GM21529 (cell line): ENCODE results near the gene GNAT3.

ENCODE experiments used
- ATAC-seq: cut with Tn5 transposase; IDR thresholded peaks from one replicate; pipeline ENCODE4 v1.9.1; 2021; ENCODE audit not compliant: unreplicated experiment

Gene GNAT3

DNA sequence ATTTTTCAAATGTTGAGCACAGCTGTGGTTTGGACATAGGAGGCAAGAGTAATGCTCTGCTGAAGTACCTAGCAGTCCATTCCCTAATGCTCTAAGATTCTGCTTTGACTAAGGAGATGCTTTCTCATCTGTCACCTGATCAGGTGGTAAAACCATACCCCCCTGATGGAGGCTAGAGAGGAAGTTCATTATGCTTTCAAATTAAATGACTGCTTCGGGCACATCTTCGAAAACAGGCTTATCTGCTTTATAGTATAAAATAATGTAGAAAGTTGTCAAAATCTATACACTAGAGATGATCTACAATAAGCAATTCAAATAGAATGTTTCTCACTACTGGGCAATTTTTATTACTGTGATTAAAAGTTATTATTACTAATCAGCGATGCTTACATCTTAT, at the start of gene GNAT3:
GNAT3 (minus strand) TSS at position 101 of the 400 bp plus-strand sequence. CDS start 138 bp downstream, outside the sequence.
- ATAC-seq = no peak

DNA sequence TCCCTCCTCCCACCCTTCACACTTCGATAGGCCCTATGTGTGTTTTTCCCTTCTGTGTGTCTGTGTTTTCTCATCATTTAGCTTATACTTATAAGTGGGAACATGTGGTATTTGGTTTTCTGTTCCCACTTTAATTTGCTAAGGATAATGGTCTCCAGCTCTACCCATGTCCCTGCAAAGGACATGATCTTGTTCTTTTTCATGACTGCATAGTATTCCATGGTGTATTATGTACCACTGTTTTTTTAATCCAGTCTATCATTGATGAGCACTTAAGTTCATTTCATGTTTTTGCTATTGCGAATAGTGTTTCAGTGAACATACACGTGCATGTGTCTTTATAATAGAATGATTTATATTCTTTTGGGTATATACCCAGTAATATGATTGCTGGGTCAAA, 46.3 kb upstream of the GNAT3 start:
- no peak for ATAC-seq

- ATAC-seq = no peak
These were observed 40.3 kb upstream of the GNAT3 start for GRCh38 chr7:80552031-80552694.

DNA sequence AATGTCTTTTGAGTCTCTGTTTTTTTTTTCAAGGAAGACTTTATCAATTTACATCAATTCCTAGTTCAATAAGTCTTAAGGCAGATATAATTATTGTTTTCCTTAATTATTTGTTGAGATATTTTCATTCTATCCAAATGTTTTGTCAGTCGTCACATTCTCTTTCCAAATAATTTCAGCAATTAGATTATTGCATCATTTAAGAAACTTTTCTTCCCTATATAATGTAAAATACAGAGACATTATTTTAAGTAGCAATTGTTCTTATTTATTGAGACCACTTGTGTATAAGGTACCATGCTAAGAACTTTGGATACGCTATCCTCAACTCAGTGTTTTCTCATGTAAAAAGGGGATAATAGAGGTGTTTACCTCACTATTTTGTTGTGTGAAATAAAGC, 38.1 kb upstream of the GNAT3 start:
- ATAC-seq = no peak

GRCh38 chr7:80548840-80549530, 37.1 kb upstream of the GNAT3 start:
- ATAC-seq = no peak

GRCh38 chr7:80542398-80542797, 30.5 kb upstream of the GNAT3 start:
- ATAC-seq = no peak

- ATAC-seq = no peak
These were observed 29.0 kb upstream of the GNAT3 start for GRCh38 chr7:80540836-80541235.

DNA sequence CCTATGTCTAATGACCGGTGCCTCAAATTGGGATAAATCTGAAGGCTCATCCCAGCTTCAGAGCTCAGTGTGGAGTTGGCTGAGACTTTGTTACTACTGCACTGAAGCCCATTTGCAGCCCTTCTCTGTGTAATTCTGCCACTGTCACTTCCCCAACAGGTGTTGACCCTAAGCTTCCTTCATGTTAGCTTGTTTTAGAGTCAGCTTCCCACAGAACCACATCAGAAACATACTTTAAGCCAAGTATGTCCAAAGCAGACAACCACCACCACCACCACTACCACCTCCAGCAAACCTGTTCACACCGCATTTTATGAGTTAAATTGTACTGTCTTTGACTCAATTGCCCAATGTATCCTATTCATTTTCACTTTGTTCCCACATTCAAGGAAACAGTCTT, 25.2 kb upstream of the GNAT3 start:
- no peak for ATAC-seq

- no peak for ATAC-seq
These were observed 24.6 kb upstream of the GNAT3 start for GRCh38 chr7:80536426-80536825.

DNA sequence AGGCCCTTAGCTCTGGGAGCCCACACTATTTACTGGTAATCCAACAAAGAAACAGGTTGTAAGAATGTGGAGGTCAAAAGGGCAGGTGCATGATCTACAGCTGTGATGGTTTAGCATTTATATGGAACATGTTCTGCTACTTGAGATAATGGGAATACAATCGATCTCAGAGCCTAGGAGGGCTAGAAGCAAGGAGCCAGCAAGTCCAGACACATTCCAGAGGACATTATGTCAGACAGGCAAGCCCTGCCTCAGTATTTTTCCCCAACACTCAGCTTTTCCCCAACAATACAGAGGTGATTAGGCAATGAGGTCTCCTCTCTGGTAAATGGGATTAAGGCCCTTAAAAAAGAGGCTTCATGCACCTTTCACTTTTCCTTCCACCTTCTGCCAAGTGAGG, 21.4 kb upstream of the GNAT3 start:
- ATAC-seq = no peak

GRCh38 chr7:80532153-80532552, 20.3 kb upstream of the GNAT3 start:
- ATAC-seq = no peak

DNA sequence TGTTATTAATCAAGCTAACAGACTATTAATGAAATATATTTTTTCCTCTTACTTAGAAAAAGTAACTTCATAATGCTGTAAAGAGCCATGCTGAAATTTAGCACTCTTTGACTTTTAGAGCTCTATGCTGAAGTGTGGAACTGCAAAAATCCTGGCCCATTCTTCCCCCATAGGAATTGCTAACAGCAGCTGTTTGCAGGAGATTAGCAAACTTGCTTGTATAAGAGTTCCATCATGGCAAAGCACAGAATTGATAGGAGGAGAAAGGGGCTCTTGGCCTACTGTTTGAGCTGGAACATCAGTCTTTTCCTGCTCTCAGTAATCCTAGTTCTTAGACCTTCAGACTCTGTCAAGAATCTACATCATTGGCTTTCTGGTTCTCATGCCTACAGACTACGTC, 18.3 kb upstream of the GNAT3 start:
- no peak for ATAC-seq

GRCh38 chr7:80529362-80529761, 17.5 kb upstream of the GNAT3 start:
- no peak for ATAC-seq

DNA sequence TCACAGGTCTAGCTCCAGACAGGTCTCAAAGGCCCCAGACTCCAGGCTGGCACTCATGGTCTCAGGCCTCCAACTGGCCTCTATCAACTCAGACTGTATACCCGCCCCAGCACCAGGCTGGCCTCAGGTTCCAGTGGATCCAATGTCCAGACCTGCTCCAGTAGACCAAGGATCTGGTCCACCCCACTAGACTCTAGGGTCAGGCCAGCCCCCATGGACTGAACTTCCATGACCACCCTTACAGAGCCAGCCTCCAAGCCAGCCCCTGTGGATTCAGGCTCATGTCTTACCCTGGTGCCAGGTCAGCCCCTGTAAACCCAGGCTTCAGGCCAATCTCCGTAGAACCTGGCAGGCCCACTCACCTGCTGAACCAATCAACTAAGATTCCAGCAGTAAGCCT, 16.8 kb upstream of the GNAT3 start:
- no peak for ATAC-seq

DNA sequence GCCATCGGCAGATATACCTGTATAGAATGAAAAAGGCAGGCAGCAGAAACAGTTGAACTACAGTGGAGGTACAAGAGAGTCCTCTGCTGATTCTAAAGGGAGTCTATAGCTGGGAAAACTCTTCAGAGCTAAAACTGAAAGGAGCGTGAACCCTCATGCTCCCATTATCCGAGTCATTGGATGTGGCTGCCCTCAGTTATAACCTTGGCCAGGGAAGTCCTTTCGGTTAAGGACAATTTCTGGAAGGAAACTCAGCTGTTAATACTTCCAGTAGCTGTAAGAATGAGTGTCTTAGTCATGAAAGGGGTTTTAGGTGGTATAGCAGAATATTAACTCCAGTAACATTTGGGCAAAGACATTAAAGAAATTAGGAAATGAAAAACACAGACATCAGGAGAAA, 14.6 kb upstream of the GNAT3 start:
- no peak for ATAC-seq

DNA sequence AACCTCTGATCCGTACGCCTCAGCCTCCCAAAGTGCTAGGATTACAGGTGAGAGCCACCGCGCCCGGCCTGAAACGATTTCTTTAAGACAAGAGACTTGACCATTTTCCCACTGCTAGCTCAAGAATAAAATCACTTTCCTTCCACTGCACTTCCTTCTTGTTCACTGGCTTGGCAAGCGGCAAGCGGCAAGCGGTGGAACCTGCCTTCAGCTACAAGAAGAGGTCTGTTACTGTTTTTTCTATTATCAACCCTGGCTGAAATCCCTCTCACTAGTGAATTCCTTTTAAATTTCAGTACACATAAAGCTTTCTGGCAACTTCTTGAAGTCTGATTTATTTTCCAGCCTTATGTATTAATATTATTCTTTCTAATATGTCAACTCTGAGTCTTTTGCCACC, 12.8 kb upstream of the GNAT3 start:
- ATAC-seq = no peak

DNA sequence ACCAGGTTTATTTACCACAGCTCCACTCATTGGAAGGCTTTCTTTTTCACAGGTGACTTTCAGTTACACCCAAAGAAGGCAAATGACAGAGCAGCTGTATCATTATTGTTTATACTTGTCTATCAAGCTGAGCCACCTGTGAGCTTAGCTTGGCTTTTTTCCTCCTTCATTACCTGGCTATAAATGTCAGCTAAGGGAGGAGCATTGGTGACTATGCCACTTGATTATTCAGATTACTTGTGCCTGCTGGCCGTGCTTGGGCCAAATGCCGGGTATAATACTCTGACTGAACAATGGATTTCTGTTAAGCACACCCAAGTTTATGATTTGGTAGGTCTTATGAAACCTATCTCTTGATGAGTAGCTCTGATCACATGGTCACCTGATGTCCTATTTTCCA, 9.9 kb upstream of the GNAT3 start:
- ATAC-seq = no peak

DNA sequence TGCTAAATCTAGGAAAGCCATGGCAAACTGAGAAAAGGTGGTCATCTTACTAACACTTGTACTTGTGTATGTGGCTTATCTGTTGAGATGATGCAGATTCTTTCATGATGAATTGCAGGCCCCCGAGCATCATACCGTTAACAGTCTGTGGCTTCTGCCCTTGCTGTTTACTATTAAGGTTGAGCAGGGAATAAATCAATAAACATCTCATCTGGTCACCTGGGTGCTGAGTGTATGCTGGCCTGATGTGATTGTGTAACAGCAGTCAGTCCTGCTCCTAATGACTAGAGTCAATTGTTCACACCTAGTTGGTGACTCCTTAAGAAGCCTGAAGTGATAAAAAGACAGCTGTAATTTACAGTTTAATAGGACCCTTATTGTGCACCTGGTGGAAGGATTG, 8.3 kb upstream of the GNAT3 start:
- no peak for ATAC-seq

- no peak for ATAC-seq
These were observed 5.5 kb upstream of the GNAT3 start for GRCh38 chr7:80517282-80517747.

GRCh38 chr7:80515298-80515697, 3.4 kb upstream of the GNAT3 start:
- no peak for ATAC-seq

- no peak for ATAC-seq
These were observed 1.8 kb downstream of the GNAT3 start for GRCh38 chr7:80510021-80510420.

DNA sequence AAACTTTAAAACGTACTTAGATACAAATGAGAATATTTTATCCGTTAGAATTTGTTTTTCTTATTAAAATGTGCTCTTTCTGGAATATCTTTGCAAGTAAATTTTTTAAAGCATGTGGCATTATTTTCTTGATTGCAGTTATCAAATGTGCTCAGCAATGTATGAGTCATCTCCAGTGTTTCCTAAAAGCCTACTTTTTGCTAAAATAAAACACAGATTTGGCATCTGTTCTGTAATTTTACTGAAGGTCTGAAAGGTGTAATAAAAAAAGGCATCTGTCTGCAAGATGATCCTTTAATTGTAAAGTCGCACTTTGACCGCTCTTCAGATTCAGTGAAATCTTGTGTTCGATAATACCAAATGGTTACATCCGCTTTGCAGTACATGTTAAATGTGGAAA, 3.4 kb downstream of the GNAT3 start:
- ATAC-seq = no peak
